ENCODE results near the gene OR10D3.
"Not testable (repeated sequence)": the region's sequence is repeated elsewhere in the genome, so short reads cannot be mapped to it uniquely, and the experiment has no call there.

OR10D3 gene

GRCh38 chr11:124153821-124154220 is 29.3 kb upstream of the OR10D3 start:
- no peak overlapping the region for H3K27ac Mint-ChIP-seq
- no peak overlapping the region for H3K4me3 Mint-ChIP-seq
- no peak for TF ChIP-seq CTCF (IDR thresholded peaks at IDR 0.05)
- peaks cover 46% of the 10 kb centered on the region for H3K27me3 Mint-ChIP-seq (ENCODE audit: low read depth, poor library complexity)
- no peak for DNase-seq
- H3K4me1 Mint-ChIP-seq = no peaks in the 10 kb centered on the region
- H3K36me3 Mint-ChIP-seq (ENCODE audit: low read depth) = no peaks in the 10 kb centered on the region
- H3K9me3 Mint-ChIP-seq = peaks cover 8% of the 10 kb centered on the region

DNA sequence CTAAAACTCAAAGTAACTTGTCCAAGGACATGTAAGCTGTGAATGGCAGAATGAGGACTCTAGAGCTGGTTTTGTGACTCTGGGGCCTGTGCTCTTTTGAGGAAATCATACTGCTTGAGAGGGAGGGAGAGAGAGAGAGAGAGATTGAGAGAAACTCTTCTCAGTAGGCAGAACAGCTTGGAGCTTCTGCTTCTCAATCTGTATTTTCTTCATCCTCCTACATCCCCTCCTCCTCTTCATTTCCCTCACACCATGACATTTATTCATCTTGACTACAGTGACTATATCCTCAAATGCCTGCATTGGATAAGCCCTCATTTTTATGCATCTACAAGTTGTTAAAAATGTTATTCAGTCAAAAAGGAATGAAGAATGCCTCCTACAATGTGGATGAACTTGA is 23.7 kb upstream of the OR10D3 start:
- H3K4me1 Mint-ChIP-seq = no peaks in the 10 kb centered on the region

GRCh38 chr11:124160986-124161385 is 22.2 kb upstream of the OR10D3 start:
- Mint-ChIP-seq H3K27me3 (ENCODE audit: low read depth, poor library complexity) (peaks cover 69% of the 10 kb centered on the region), H3K9me3 (peaks cover 4% of the 10 kb centered on the region), H3K27ac (no peak overlapping the region), H3K4me3 (no peak overlapping the region), H3K4me1 (no peaks in the 10 kb centered on the region), H3K36me3 (ENCODE audit: low read depth) (no peaks in the 10 kb centered on the region)
- DNase-seq = no peak
- TF ChIP-seq CTCF (IDR thresholded peaks at IDR 0.05) = no peak

More for the DNA sequence above, 23.7 kb upstream of the OR10D3 start:
- Mint-ChIP-seq H3K27me3 (ENCODE audit: low read depth, poor library complexity) (peaks cover 64% of the 10 kb centered on the region), H3K9me3 (no peaks in the 10 kb centered on the region), H3K4me3 (no peak overlapping the region), H3K27ac (no peak overlapping the region), H3K36me3 (ENCODE audit: low read depth) (no peaks in the 10 kb centered on the region)
- no peak for DNase-seq
- TF ChIP-seq CTCF (IDR thresholded peaks at IDR 0.05) = no peak

DNA sequence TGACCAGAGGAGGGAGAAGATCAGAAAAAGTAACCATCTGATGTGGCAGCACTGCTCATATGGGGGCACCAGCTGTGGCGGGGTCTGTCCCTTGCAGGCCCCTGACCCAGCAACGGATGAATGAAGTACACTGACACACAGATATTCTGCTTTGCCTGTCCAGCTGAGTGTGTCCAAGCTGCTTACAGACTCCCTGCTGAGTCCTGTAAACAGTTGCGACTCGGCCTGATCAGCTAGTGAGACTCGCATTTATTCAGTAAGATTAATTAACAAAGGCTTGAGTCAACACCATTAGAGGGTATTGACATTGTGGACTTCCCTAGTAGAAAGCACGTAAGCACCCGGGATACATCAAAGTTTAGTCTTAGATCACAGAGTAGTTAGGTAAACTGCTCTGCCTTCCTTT is 15.3 kb upstream of the OR10D3 start:
- Mint-ChIP-seq H3K4me1 (peaks cover 27% of the 10 kb centered on the region), H3K27ac (no peak overlapping the region), H3K4me3 (no peak overlapping the region), H3K27me3 (ENCODE audit: low read depth, poor library complexity) (peaks cover 52% of the 10 kb centered on the region), H3K36me3 (ENCODE audit: low read depth) (peaks cover 9% of the 10 kb centered on the region), H3K9me3 (peaks cover 14% of the 10 kb centered on the region)
- no peak for DNase-seq
- TF ChIP-seq CTCF (IDR thresholded peaks at IDR 0.05) = no peak

GRCh38 chr11:124168796-124169195 is 14.3 kb upstream of the OR10D3 start:
- H3K27ac Mint-ChIP-seq = no peak overlapping the region
- H3K4me1 Mint-ChIP-seq = peaks cover 36% of the 10 kb centered on the region
- peaks cover 46% of the 10 kb centered on the region for H3K27me3 Mint-ChIP-seq (ENCODE audit: low read depth, poor library complexity)
- peaks cover 9% of the 10 kb centered on the region for H3K36me3 Mint-ChIP-seq (ENCODE audit: low read depth)
- TF ChIP-seq CTCF (IDR thresholded peaks at IDR 0.05) = no peak
- H3K4me3 Mint-ChIP-seq = no peak overlapping the region
- peaks cover 14% of the 10 kb centered on the region for H3K9me3 Mint-ChIP-seq
- no peak for DNase-seq

- H3K9me3 Mint-ChIP-seq; DNase-seq; H3K4me3 Mint-ChIP-seq; H3K27ac Mint-ChIP-seq; H3K36me3 Mint-ChIP-seq (ENCODE audit: low read depth): not testable (repeated sequence)
- Mint-ChIP-seq H3K4me1 (peaks cover 45% of the 10 kb centered on the region), H3K27me3 (ENCODE audit: low read depth, poor library complexity) (peaks cover 37% of the 10 kb centered on the region)
Measured at GRCh38 chr11:124170315-124170714, 12.8 kb upstream of the OR10D3 start.

All from nephron progenitor cell (in vitro differentiated cells).